NCI-H1417 treated with DMSO at 0.1 percent for 48 hours (cell line): ENCODE measurements around the gene PNCK.
"Not testable (repeated sequence)": the region's sequence is repeated elsewhere in the genome, so short reads cannot be mapped to it uniquely, and the experiment has no call there.

ENCODE experiments used
- DNase-seq: peaks from one replicate; lab custom pipeline; 2025; lab: John Stamatoyannopoulos, UW

The PNCK gene

GRCh38 chrX:153686711-153687110 is 13.1 kb upstream of the PNCK start:
- no peak for DNase-seq

- no peak for DNase-seq
These were observed 12.4 kb upstream of the PNCK start for GRCh38 chrX:153685751-153686696.

GRCh38 chrX:153685156-153685536 is 11.5 kb upstream of the PNCK start:
- no peak for DNase-seq

GRCh38 chrX:153684467-153685155 is 11.0 kb upstream of the PNCK start:
- DNase-seq = no peak

- DNase-seq = not testable (repeated sequence)
These were observed 9.9 kb upstream of the PNCK start for GRCh38 chrX:153683486-153683885.

- DNase-seq = no peak
These were observed 7.6 kb upstream of the PNCK start for GRCh38 chrX:153681175-153681574.

- DNase-seq = no peak
These were observed 722 bp upstream of the PNCK start for GRCh38 chrX:153674219-153674851.

GRCh38 chrX:153672531-153673427 is 834 bp downstream of the PNCK start:
- no peak for DNase-seq

GRCh38 chrX:153671589-153672530 is 1.8 kb downstream of the PNCK start:
- no peak for DNase-seq

GRCh38 chrX:153670748-153671588 is 2.6 kb downstream of the PNCK start:
- no peak for DNase-seq

GRCh38 chrX:153669901-153670731 is 3.5 kb downstream of the PNCK start:
- no peak for DNase-seq

- DNase-seq = no peak
These were observed 4.3 kb downstream of the PNCK start for GRCh38 chrX:153669174-153669890.

- DNase-seq = no peak
These were observed 5.0 kb downstream of the PNCK start for GRCh38 chrX:153668423-153669173.

- DNase-seq = no peak
These were observed 5.6 kb downstream of the PNCK start for GRCh38 chrX:153667956-153668396.

- DNase-seq = no peak
These were observed 6.2 kb downstream of the PNCK start for GRCh38 chrX:153667281-153667955.

GRCh38 chrX:153665726-153666306 is 7.8 kb downstream of the PNCK start:
- DNase-seq = no peak
